ENCODE results near the gene POU6F2. TPM values are rescaled to one million over a fixed set of nuclear protein-coding genes. Genes with fewer than 3 reads are reported as not detected.

Gene POU6F2
- total and polyA plus RNA-seq, 9 of the 15 experiments (the other 6 are each of a cell fraction or from before 2014, with no cell fraction given): 0.29 to 1.5 (median 0.96) TPM

DNA sequence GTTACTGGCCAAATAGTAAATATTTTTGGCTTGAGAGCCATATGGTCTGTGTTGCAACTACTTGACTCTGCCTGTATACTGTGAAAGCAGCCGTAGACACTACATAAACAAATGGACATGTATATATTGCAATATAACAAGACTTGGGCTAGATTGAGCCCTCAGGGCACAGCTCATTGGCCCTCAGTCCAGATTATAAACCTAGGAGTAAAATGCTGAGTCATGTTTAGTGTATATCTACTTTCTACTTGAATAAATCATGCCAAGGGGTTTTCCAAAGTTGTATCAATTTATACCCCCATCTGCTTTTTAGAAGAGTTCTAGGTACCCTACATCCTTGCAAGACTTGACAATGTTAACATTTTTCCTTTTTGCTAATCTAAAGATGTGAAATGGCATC is 27.4 kb upstream of the POU6F2 start (continued):
- no peak for TF ChIP-seq REST (IDR thresholded peaks at IDR 0.05; ENCODE audit: borderline replicate concordance)
- TF ChIP-seq REST (CRISPR knock-in tag; IDR thresholded peaks at IDR 0.05; ENCODE audit: low read depth): no peak
- TF ChIP-seq, protein P1, sequence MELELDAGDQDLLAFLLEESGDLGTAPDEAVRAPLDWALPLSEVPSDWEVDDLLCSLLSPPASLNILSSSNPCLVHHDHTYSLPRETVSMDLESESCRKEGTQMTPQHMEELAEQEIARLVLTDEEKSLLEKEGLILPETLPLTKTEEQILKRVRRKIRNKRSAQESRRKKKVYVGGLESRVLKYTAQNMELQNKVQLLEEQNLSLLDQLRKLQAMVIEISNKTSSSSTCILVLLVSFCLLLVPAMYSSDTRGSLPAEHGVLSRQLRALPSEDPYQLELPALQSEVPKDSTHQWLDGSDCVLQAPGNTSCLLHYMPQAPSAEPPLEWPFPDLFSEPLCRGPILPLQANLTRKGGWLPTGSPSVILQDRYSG (tag; conservative IDR thresholded peaks at IDR 0.05; ENCODE audit: low read depth): no peak
- TF ChIP-seq CCAR2 (IDR thresholded peaks at IDR 0.05; ENCODE audit: low read depth, low read length): no peak
- TF ChIP-seq, protein P2, sequence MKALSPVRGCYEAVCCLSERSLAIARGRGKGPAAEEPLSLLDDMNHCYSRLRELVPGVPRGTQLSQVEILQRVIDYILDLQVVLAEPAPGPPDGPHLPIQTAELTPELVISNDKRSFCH (CRISPR knock-in tag; IDR thresholded peaks at IDR 0.05): no peak
- TF ChIP-seq, protein P2 (tag; IDR thresholded peaks at IDR 0.05): no peak
- TF ChIP-seq NR4A1 (CRISPR knock-in tag; IDR thresholded peaks at IDR 0.05): no peak
- TF ChIP-seq NR4A1 (tag; IDR thresholded peaks at IDR 0.05): no peak
- TF ChIP-seq ZBTB40 (IDR thresholded peaks at IDR 0.05): no peak
- TF ChIP-seq ZBTB40 (CRISPR knock-in tag; IDR thresholded peaks at IDR 0.05): no peak
- no peak for TF ChIP-seq ZC3H8 (IDR thresholded peaks at IDR 0.05)
